Measurements from ENCODE around the gene CAGE1.

GRCh38 chr6:7389451-7390225 is at the start of gene CAGE1, which contains the start of gene RIOK1:
- no peak for TF ChIP-seq EZH2 (IDR thresholded peaks at IDR 0.05; ENCODE audit: borderline replicate concordance, low read depth, low read length, severe bottlenecking)
- TF ChIP-seq JUN (IDR thresholded peaks at IDR 0.05; ENCODE audit: borderline replicate concordance, insufficient read depth, insufficient read length, low read depth), result no peak
- TF ChIP-seq CTCF (IDR thresholded peaks at IDR 0.05; ENCODE audit: extremely low read depth in 1 of 2, insufficient read depth in 1 of 2, low read depth in 1 of 2, low read length in 2 of 2), result peak in 1 of 2 donors; percentile 14
- peak; percentile 99 for TF ChIP-seq POLR2AphosphoS5 (IDR thresholded peaks at IDR 0.05; ENCODE audit: insufficient read depth, low read depth, low read length)
- TF ChIP-seq POLR2A (IDR thresholded peaks at IDR 0.05; ENCODE audit: low read depth, low read length), result peak; percentile 98
- TF ChIP-seq, protein P1, sequence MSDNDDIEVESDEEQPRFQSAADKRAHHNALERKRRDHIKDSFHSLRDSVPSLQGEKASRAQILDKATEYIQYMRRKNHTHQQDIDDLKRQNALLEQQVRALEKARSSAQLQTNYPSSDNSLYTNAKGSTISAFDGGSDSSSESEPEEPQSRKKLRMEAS (IDR thresholded peaks at IDR 0.05; ENCODE audit: insufficient read depth, insufficient read length), result peak; percentile 78
- TF ChIP-seq FOS (IDR thresholded peaks at IDR 0.05; ENCODE audit: borderline replicate concordance, insufficient read depth, low read length), result no peak
- peak; percentile 96 for TF ChIP-seq MYC (IDR thresholded peaks at IDR 0.05; ENCODE audit: low read depth, low read length)
- no peak for TF ChIP-seq GATA2 (IDR thresholded peaks at IDR 0.05; ENCODE audit: insufficient read depth, insufficient read length, low read depth, low read length)

Data from endothelial cell of umbilical vein (primary cell).